ENCODE measurements around the gene SLC29A4. TPM values are rescaled to one million over a fixed set of nuclear protein-coding genes. Genes with fewer than 3 reads are reported as not detected.

The SLC29A4 gene
- total and polyA plus RNA-seq, 12 donors: 0.69 to 22.0 (median 3.5) TPM

DNA sequence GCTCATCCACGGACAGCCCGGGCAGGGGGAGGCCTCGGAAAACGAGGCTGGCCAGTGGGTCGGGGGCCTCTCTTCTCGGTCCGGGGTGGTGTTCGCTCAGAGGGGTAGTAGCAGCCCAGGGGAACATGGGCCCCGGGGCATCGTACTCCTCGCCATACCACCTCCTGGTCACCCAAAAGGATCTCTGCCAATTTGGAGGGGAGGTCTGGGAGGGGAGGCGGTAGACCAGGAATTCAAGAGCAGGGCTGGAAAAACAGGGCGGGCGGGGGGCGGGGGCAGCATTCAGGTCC, 67.4 kb downstream of the SLC29A4 start:
- TF ChIP-seq POLR2A (IDR thresholded peaks at IDR 0.05) (no peak), CTCF (IDR thresholded peaks at IDR 0.05) (no peak)
- Histone ChIP-seq H3K36me3 (replicated peaks in 1 of 2) (peaks cover 0 to 44% of the 10 kb centered on the region in 2 donors), H3K27ac (no peak overlapping the region), H3K27me3 (no peaks in the 10 kb centered on the region), H3K4me3 (no peak overlapping the region), H3K4me1 (replicated peaks in 1 of 2) (peaks cover 0 to 15% of the 10 kb centered on the region in 2 donors), H3K9me3 (replicated peaks in 1 of 3) (no peaks in the 10 kb centered on the region)
- WGBS, 4 donors: 87 to 95% (median 89%) methylated on average over 13 to 15 of the region's 15 CpGs
- no peak for DNase-seq
- intact Hi-C loops (cut with DNase I): no loop called here

DNA sequence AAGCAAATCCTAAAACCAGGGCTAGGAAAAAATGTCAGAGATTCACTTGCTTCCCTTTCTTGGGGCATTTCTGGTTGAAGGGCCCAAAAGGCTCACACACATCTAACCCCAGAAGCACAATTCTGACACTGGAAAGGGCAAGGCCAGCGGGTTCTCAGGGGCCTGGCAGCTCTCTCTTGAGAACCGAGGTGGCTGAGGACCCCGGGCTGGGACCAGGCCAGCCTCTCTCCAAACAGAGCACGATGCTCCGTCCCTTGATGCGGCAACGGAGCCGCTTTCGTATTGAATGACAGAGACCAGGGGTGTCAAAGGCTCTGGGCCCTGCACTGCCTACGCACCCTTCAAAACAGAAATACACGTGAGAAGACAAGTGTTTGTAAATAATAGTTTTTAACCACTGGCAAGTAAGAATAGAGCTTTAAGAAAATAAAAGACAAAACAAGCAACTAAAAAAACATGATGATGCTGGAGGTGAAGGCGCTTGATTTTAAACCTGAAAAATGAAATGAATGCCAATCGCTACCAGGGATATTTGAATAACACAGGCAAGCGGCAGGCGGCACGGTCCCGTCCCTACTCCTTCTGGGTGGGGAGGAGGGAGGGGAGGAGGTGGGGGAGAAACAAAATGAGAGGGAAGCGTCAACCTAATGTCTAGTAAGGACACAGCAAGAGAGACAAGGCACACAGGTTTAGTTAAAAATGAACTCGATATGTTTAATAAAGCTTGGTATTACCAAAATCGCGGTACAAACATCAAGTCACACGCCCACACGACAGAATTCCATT, 68.0 kb downstream of the SLC29A4 start:
- H3K27me3 ChIP-seq: no peaks in the 10 kb centered on the region
- H3K27ac ChIP-seq: no peak overlapping the region
- WGBS, 4 donors: 89 to 96% (median 91%) methylated on average over 22 to 23 of the region's 23 CpGs
- no peaks in the 10 kb centered on the region for H3K9me3 ChIP-seq (replicated peaks in 1 of 3)
- TF ChIP-seq POLR2A (IDR thresholded peaks at IDR 0.05): no peak
- TF ChIP-seq CTCF (IDR thresholded peaks at IDR 0.05): no peak
- intact Hi-C loops (cut with DNase I): no loop called here
- DNase-seq: no peak
- H3K4me3 ChIP-seq: no peak overlapping the region
- H3K4me1 ChIP-seq (replicated peaks in 1 of 2): peaks cover 0 to 20% of the 10 kb centered on the region in 2 donors
- peaks cover 0 to 43% of the 10 kb centered on the region in 2 donors for H3K36me3 ChIP-seq (replicated peaks in 1 of 2)

DNA sequence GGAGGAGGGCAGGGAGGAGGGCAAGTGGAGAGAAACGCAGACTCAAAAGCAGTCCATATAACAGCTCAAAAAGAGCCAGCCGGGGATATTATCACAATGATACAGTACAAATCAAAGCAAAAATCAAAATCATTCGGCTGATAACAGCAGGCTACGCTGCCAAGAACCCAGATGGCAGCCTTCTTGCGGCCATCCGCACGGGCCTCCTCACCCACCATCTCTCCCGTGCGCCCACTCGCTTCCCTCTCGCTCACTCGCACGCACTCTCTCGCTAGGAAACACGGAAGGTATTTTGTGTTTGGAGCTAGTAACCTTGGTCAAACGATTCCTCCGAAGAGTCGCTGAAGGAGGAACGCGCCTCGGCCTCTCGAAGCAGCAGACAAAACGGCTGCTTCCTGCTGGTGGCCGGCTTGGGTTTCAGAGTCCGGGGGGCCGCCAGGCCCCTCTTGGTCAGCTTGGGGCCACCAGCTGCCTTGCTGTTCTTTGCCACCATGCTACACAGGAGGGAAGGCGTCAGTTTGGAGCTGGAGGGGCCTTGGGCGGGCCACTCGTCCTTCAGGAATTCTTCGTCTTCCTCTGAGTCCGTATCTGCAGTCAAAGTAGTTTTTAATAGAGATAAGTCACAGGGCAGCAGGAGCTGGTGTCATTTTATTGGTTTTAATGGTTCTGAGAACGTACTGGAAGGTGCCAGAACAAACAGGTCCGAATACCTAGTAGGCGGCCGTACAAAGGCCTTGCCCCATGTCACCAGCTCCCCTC, 68.9 kb downstream of the SLC29A4 start:
- Histone ChIP-seq H3K9me3 (replicated peaks in 1 of 3) (no peaks in the 10 kb centered on the region), H3K4me3 (no peak overlapping the region), H3K27ac (no peak overlapping the region), H3K4me1 (replicated peaks in 1 of 2) (peaks cover 0 to 20% of the 10 kb centered on the region in 2 donors), H3K27me3 (no peaks in the 10 kb centered on the region), H3K36me3 (replicated peaks in 1 of 2) (peaks cover 0 to 44% of the 10 kb centered on the region in 2 donors)
- no peak for DNase-seq
- WGBS, 4 donors: 90 to 94% (median 91%) methylated on average over 34 to 35 of the region's 35 CpGs
- intact Hi-C loops (cut with DNase I): no loop called here
- TF ChIP-seq CTCF (IDR thresholded peaks at IDR 0.05) (no peak), POLR2A (IDR thresholded peaks at IDR 0.05) (no peak)

DNA sequence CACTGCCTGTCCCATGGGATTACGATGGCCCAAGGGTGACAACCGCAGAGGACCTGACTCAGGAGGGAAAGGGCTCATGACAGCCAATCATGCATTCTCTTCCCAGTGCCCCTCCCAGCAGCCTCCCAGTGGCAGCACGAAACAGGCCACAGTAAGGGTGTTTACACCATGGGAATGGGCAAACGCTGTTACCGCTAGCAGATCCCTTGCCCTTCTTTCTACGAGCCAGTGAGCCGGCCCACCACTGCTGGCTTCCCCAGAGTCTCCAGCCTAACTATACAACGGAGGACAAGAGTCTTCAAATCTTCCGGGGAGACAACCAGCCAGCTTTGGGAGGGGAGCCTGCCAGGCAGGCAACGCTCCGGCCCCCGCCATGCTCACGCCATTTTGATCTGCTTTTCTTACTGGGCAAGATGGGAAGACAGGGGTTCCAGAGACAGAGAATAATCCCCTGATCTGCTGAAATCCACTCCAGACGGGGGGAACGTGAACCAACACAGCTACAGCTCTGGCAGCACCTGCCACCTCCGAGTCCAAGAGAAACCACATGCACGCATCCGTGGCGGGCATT, 69.8 kb downstream of the SLC29A4 start:
- peaks cover 0 to 50% of the 10 kb centered on the region in 2 donors for H3K36me3 ChIP-seq (replicated peaks in 1 of 2)
- no peaks in the 10 kb centered on the region for H3K9me3 ChIP-seq (replicated peaks in 1 of 3)
- intact Hi-C loops (cut with DNase I): no loop called here
- WGBS, 4 donors: 95 to 98% (median 96%) methylated on average over 12 to 19 of the region's 19 CpGs
- no peak overlapping the region for H3K4me3 ChIP-seq
- DNase-seq: no peak
- H3K4me1 ChIP-seq (replicated peaks in 1 of 2): peaks cover 0 to 20% of the 10 kb centered on the region in 2 donors
- TF ChIP-seq POLR2A (IDR thresholded peaks at IDR 0.05): no peak
- no peak for TF ChIP-seq CTCF (IDR thresholded peaks at IDR 0.05)
- no peaks in the 10 kb centered on the region for H3K27me3 ChIP-seq
- no peak overlapping the region for H3K27ac ChIP-seq

Measured in adrenal gland (tissue), 12 donors.